ENCODE results near the gene MYH10. TPM values are rescaled to one million over a fixed set of nuclear protein-coding genes. Genes with fewer than 3 reads are reported as not detected.

Gene MYH10
- total and polyA plus RNA-seq, 9 of the 15 experiments (the other 6 are each of a cell fraction or from before 2014, with no cell fraction given), result 16.3 to 95.3 (median 39.7) TPM

GRCh38 chr17:8496081-8496480 lies 134.4 kb downstream of the MYH10 start (continued):
- TF ChIP-seq USF1 (CRISPR knock-in tag; IDR thresholded peaks at IDR 0.05) (no peak), BCOR (IDR thresholded peaks at IDR 0.05) (no peak), HNRNPLL (IDR thresholded peaks at IDR 0.05; ENCODE audit: low read depth, low read length, poor library complexity, severe bottlenecking) (no peak), NCOA2 (IDR thresholded peaks at IDR 0.05; ENCODE audit: partially characterized antibody in 2 of 2) (no peak), OTX1 (CRISPR knock-in tag; IDR thresholded peaks at IDR 0.05) (no peak)

GRCh38 chr17:8494506-8495111 lies 135.9 kb downstream of the MYH10 start:
- H3K9ac ChIP-seq (ENCODE audit: insufficient read depth in 1 of 2, low read depth in 2 of 2, low read length in 2 of 2), result no peak overlapping the region
- no peaks in the 10 kb centered on the region for H4K20me1 ChIP-seq (replicated peaks; ENCODE audit: control insufficient read depth, insufficient read depth, low read length)
- H3K27me3 ChIP-seq (ENCODE audit: control insufficient read depth in 2 of 2, insufficient read depth in 2 of 2, low read length in 2 of 2), result no peaks in the 10 kb centered on the region
- intact Hi-C loops (cut with micrococcal nuclease), result no loop called here
- no TSS peak for BruUV-seq (replicated peaks)
- no peaks in the 10 kb centered on the region for H3K79me2 ChIP-seq (ENCODE audit: control insufficient read depth, insufficient read depth, low read length)
- no peak overlapping the region for H2AFZ ChIP-seq (ENCODE audit: low read depth, low read length)
- H3K27ac ChIP-seq (ENCODE audit: extremely low read depth, low read depth, low read length), result no peak overlapping the region; the same call in 2 of the 3 replicates
- H3K9me3 ChIP-seq (replicated peaks; ENCODE audit: control insufficient read depth, insufficient read depth, low read depth, low read length), result no peaks in the 10 kb centered on the region
- H3K9me1 ChIP-seq (ENCODE audit: control insufficient read depth, insufficient read depth, low read length), result no peaks in the 10 kb centered on the region
- ATAC-seq (no peak), DNase-seq (ENCODE audit: extremely low read depth in 1 of 4, low spot score in 3 of 4) (no peak), FAIRE-seq (no peak)
- H3K4me2 ChIP-seq (ENCODE audit: insufficient read depth, low read length), result no peak overlapping the region
- in situ Hi-C loops (cut with MboI), result no loop called here
- 89% methylated on average over 7 of the region's 8 CpGs for WGBS (ENCODE audit: insufficient coverage, low coverage, missing lambda C conversion rate)
- POLR2A ChIA-PET, result interaction anchor here (0.8 to 1.8 kb wide), 2 partner anchors 9 to 17 kb away, joined by 3 to 7 read pairs; no protein-coding TSS in a partner anchor
- no peaks in the 10 kb centered on the region for H3K4me1 ChIP-seq (replicated peaks in 1 of 2; ENCODE audit: control insufficient read depth in 2 of 2, insufficient read depth in 2 of 2, low read length in 2 of 2)
- H3K4me3 ChIP-seq, result no peak overlapping the region
- H3K36me3 ChIP-seq (ENCODE audit: control insufficient read depth, insufficient read depth, low read length), result peaks cover 82% of the 10 kb centered on the region
- CTCF ChIA-PET (ENCODE audit: low intra/inter-chr PET ratio), result no interaction called here
- TF ChIP-seq FOXP4 (CRISPR knock-in tag; IDR thresholded peaks at IDR 0.05; ENCODE audit: borderline replicate concordance), result no peak
- TF ChIP-seq SIN3B (IDR thresholded peaks at IDR 0.05; ENCODE audit: low read depth), result no peak
- 0 out of 2 replicates have a peak, but pooled peaks have one; percentile 57 for TF ChIP-seq ATF4 (CRISPR knock-in tag; IDR thresholded peaks at IDR 0.05)
- TF ChIP-seq PRDM10 (IDR thresholded peaks at IDR 0.05; ENCODE audit: partially characterized antibody), result no peak
- no peak for TF ChIP-seq ZNF644 (tag; IDR thresholded peaks at IDR 0.05; ENCODE audit: low read depth)
- TF ChIP-seq SIN3A (IDR thresholded peaks at IDR 0.05; ENCODE audit: borderline replicate concordance in 2 of 2, control insufficient read depth in 1 of 2, low read depth in 2 of 2, low read length in 2 of 2), result no peak
- TF ChIP-seq STAT5A (IDR thresholded peaks at IDR 0.05; ENCODE audit: borderline replicate concordance, low read length), result no peak
- TF ChIP-seq ARID2 (IDR thresholded peaks at IDR 0.05), result no peak

Data from K562 (cell line).